ENCODE data around the gene SEL1L2.
A peak's percentile ranks its signal among the peaks of the same experiment; 100 is the strongest.
"Not testable (repeated sequence)": the region's sequence is repeated elsewhere in the genome, so short reads cannot be mapped to it uniquely, and the experiment has no call there.

SEL1L2 gene

DNA sequence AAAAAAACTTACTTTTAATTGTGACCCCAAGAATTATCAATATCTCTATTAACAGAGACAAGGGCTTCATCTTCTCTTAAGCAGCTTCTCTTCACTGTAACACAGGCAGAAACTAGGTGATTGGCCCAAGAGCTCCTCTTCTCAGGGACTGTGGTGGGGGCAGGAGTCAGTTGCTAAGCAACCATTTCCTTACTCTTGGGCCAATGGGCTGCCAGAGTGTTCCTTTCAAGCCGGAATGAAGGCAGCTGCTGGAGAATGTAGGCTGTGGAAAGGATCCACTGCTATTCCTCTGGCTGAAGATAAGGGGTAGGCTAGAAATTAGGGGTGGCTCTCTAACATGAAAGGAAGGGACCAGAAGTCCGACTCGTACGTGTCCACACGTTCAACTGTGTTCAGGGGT lies at the start of gene SEL1L2:
TSS of gene SEL1L2 (minus strand) at position 150 of the 400 bp plus-strand sequence. CDS start at position 70, 80 bp downstream.
- DNase-seq = no peak

- no peak for DNase-seq
Observed at GRCh38 chr20:14036567-14036966, 46.2 kb upstream of the SEL1L2 start.

DNA sequence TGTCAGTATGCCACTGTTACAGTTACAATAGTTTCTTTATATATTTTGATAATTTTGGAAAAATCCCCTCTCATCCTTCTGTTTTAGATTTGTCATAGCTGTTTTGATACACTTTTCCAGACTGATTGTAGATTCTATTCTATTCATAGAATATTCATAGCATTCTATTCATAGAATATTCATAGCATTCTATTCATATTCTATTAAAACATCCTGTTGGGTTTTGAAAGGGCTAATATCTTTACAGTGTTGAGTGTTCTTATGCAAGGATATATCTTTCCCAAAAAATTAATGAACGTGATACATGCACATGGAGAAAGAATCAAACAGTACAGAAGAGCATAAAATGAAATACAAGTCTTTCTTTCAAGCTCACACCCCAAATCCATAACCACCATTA lies 42.9 kb upstream of the SEL1L2 start:
- no peak for DNase-seq

DNA sequence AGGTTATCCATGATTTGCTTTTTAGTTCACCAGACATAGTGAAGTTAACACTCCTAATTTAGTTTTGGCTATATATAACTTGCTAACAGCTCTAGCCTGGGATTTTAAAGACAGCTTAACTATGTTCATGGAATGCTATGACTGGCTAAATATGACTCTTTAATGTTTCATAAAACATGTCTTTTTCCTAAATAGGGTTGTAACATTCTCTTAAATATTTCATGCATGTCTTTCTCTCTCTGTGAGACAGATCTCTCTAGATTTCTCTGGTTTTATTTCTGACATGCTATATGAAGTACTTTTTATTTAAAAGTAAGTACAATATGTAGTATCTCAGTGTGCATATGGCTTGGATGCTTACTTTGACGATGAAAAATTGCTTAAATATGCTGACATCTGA lies 40.6 kb upstream of the SEL1L2 start:
- DNase-seq = no peak

GRCh38 chr20:14012671-14013070 lies 22.3 kb upstream of the SEL1L2 start:
- no peak for DNase-seq

DNA sequence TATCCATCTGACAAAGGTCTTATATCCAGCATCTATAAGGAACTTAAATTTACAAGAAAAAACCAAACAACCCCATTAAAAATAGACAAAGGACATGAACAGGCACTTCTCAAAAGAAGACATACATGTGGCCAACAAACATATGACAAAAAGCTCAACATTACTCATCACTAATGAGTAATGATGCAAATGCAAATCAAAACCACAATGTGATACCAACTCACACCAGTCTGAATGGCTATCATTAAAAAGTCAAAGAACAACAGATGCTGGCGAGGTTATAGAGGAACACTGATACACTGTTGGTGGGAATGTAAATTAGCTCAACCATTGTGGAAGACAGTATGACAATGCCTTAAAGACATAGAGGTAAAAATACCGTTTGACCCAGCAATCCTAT lies 18.8 kb upstream of the SEL1L2 start:
- no peak for DNase-seq

DNA sequence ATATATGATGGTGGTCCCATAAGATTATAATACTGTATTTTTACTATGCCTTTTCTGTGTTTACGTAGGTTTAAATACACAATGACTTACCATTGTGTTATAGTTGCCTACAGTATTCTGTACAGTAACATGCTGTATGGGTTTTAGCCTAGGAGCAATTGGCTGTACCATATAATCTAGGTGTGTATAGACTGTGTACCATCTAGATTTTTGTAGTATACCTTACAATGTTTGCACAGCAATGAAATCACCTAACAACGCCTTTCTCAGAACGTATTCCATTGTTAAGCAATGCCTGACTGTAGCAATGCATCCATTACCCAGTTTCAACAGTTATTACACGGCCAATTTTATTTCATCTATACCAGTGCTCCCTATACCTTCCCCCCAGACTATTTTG lies 15.6 kb upstream of the SEL1L2 start:
- no peak for DNase-seq

DNA sequence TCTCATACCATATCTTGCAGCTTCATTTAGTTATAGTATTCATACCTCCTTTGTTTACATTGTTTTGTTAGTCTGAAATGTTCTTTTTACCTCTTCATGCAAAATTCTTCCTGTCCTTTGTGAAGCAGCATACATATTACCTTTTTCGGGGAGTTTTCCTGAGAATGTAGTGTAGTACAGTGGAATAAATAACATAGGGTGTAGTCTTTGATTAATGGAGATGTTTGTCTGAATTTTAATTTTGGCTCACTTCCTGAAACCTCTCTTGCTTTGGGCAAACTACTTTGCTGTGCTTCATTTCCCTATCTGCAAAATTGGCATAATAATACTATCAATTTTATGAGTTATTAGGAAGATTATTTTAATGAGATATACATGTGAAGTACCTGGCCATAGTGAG lies 10.5 kb upstream of the SEL1L2 start:
- DNase-seq = no peak

- DNase-seq = peak; percentile 40
Observed at GRCh38 chr20:13996265-13996664, 5.9 kb upstream of the SEL1L2 start.

DNA sequence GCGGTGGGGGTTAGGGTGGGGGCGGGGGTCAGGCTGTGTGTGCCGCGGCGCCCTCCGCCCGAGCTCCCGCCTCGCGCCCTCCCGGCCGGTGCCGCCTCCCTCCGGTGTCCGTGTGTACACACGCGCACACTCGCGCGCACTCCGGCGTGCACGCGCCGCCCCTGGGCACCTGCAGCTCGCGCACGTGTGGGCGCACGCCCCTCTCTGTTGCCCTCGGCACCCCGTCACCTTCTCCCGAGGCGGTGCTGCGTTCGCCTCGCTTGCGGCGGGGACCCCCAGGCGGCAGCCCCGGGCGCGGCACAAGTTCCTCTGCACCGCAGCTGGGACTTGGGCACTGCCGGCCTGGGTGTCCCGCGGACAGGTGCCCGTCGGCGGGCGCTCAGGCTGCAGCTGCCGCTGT lies 5.4 kb upstream of the SEL1L2 start:
- peak; percentile 69 for DNase-seq

- peak; percentile 99 for DNase-seq
Observed at GRCh38 chr20:13995086-13995665, 4.8 kb upstream of the SEL1L2 start, which contains the start of gene MACROD2. Gene MACROD2, plus strand, starts transcription at chr20:13995516.

DNA sequence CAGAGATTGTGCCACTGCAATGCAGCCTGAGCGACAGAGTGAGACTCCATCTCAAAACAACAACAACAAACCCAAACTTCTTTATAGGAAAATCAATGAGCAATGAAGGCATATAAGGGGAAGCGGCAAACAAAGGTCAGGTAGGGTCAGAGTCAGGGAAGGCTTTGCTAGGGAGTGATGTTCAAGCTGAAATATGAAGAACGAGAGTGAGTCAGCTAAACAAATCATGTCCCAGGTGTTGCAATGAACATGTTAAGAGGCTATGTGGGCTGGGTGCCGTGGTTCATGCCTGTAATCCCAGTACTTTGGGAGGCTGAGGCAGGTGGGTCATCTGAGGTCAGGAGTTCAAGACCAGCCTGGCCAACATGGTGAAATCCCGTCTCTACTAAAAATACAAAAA lies 1.5 kb upstream of the SEL1L2 start:
- not testable (repeated sequence) for DNase-seq

DNA sequence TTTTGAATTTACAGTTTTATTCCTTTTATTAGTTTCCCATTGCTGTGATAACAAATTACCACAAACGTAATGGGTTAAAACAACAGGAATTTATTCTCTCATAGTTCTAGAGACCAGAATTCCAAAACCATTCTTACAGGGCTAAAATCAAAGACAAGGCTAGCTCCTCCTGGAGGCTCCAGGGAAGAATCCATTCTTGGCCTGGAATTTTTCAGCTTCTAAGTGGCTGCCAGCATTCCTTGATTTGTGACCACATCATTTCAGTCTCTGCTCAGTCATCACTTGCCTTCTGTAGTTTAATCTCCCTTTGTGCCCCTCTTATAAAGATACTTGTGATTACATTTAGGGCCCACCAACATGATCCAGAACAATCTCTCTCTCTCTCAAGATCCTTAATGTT lies 897 bp upstream of the SEL1L2 start:
- no peak for DNase-seq

DNA sequence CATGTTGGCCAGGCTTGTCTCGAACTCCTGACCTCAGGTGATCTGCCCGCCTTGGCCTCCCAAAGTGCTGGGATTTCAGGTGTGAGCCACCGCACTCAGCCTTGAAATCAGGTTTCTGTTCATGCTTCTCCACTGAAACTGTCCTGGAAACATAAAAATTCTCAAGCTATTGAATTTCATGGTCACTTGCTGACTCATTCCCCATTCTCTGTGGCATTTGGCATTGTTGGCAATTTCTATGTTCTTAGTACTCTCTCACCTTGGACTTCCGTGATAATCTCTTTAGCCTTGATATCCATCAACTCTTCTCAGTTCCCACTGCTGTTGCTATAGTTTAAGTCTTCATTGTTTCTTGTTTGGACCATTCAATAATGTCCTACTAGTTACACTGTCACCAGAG lies 6.2 kb downstream of the SEL1L2 start:
- DNase-seq = no peak

DNA sequence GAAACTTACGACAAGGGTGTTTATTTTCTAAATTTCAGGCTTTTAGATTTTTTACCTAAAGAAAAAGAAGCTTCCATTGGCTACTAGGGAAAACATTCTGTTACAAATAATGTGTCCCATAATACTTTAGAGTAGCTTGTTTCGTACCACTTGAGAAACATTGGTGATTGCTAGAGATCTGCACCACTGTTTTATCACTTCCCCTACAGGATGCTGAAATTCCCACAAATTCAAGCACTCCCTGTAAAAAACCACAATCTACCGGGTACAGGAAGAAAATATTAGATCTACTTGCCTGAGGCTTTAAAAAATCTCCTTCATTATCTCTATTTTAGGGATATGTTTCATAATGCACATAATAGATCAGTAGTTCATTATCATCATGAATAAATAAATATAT lies 29.9 kb downstream of the SEL1L2 start:
- no peak for DNase-seq

- DNase-seq = no peak
Observed at GRCh38 chr20:13960119-13960518, 30.3 kb downstream of the SEL1L2 start.

DNA sequence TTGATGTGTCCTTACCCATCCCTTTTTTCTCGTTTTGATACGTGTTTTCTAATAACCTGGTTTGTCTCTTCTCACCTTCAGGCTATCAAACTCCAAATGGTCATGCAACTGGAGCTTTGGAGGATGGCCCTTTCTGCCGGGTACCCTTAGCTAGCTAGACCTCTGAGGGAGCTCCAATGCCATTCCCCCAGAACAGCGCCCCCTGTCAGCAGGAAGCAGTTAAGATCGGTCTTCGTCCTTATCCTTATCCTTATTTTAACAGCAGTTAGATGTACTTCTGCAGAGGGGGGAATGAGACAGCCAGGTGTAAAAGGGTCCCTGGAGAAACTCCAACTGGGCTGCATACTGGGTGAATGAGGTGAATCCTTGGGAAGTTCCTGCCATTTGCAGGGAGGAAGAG lies 37.2 kb downstream of the SEL1L2 start:
- no peak for DNase-seq

DNA sequence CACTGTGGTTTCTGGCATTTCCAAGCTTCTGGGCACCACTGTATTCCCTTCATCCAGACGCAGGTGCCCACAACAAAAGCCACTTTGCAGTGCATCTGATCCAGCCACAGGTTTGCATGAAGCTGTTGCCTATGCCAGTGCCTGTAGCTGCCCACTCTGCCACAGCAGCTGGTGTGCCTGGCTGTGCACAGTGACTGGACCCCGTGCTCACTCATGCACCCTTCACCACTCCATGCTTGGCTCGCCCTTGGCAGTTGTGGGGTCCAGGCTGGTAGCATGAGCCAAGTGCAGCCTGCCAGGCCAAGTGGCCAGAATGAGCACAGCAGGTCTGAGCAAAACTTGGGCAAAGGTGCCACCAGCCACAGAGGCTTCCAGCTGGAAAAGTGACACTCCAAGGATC lies 42.7 kb downstream of the SEL1L2 start:
- DNase-seq = no peak

DNA sequence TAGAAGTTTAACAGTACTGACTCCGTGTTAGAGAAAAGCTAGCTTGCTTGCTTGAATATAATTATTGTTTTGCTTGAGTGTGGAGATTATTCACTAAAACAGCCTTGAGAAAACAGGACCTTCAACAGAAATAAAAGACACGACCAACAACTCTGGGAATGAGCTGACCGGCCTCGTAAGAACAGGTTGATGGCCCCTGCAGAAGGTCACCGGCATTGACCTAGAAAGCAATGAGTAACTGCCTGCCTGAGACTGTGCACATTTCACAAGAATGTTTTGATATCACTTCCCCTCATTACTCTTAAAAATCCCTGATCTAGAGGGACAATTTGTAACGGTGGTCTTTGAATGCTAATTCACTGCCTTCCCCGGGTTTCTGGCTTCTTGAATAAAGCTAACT lies 49.4 kb downstream of the SEL1L2 start:
- no peak for DNase-seq

DNA sequence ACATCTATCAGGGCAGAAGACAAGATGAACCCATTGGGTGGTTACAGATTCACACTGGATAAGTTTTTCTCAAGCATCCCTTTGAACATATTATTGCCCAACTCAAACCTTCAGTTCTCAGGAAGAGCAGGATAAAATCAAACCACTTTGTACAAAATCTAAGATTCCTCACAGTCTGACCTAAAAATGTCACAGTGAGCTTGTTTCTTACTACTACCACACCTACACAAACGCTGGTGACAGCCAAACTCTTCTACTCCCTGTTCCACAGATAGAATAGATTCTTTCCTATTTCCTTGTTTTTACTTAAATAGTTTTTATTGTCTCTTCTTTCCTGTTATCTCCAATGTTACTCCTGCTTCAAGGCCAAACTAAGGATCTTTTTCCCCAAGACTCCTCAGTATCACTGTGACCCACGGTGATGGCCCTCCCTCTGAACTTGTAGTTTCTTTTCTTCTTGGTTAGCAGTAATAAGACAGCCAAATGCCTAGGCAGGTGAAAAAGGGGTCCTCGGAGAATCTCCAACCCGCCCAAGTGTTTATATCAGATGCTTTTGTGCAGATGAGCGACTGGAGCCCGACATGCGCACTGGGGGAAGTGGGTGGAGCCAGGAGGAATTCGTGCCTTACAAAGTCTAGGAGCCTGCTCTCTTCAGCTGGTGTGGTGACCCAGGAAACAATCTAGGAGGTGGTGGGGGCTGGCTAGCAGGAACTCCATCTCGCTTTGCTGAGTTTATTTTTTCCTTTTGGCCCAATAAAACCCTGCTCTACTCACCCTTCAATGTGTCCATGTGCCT lies 53.4 kb downstream of the SEL1L2 start:
- no peak for DNase-seq

- DNase-seq = no peak
Observed at GRCh38 chr20:13934992-13935894, 55.2 kb downstream of the SEL1L2 start.

DNA sequence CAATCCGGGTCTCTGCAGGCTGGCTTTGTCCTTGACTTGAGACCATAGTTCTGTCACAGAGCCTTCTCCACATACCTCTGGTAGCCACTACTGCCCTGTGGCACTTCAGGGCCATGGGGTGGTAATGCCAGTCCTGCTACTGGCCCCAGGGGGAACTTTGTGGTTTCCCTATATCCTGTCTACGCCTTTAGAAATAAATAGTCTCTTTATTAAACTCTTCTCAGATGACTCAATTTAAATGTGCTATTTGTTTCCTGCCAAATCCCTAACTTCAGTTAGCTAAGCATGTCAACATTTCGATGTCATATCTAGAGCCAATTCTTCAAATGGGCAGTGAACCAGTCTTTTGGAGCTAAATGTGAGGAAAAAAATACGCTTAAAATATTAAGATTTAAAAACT lies 60.1 kb downstream of the SEL1L2 start:
- no peak for DNase-seq

DNA sequence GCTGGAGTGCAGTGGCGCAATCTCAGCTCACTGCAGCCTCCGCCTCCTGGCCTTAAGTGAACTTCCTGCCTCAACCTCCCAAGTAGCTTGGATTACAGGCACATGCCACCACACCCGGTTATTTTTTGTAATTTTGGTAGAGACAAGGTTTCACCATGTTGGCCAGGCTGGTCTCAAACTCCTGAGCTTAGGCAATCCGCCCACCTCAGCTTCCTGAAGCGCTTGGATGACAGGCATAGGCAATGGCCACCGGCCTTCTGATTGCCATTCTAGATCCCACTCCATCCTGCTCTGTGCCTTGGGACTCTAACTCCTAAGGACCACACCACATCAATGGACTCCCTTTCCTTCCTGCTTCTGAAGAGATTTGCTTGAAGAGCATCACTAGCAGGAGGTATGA lies 60.6 kb downstream of the SEL1L2 start:
- no peak for DNase-seq

GRCh38 chr20:13928901-13929300 lies 61.5 kb downstream of the SEL1L2 start:
- DNase-seq = no peak

Measured in NCI-H2171 treated with DMSO at 0.1 percent for 48 hours (cell line).